ENCODE measurements around the gene TPSD1. TPM values are rescaled to one million over a fixed set of nuclear protein-coding genes. Genes with fewer than 3 reads are reported as not detected.

TPSD1 gene
- total and polyA plus RNA-seq, 2 experiments from 2014 or later = not detected

- in situ Hi-C loops (cut with MboI) = no loop called here
- no peaks in the 10 kb centered on the region for H3K36me3 ChIP-seq (ENCODE audit: low read depth)
- TF ChIP-seq EZH2phosphoT487 (IDR thresholded peaks at IDR 0.05; ENCODE audit: insufficient read depth, low read depth) = no peak
- TF ChIP-seq EZH2 (IDR thresholded peaks at IDR 0.05; ENCODE audit: insufficient read depth, poor library complexity, severe bottlenecking) = no peak
- H3K27me3 ChIP-seq (replicated peaks; ENCODE audit: insufficient read depth) = no peaks in the 10 kb centered on the region
- 65 to 67% methylated on average over 22 to 24 of the region's 24 CpGs for WGBS, 2 experiments (ENCODE audit: low coverage in 1 of 2, low lambda C conversion rate in 2 of 2, missing lambda C conversion rate in 2 of 2)
- no peak overlapping the region for H3K27ac ChIP-seq
- H3K9me3 ChIP-seq (ENCODE audit: low read depth) = no peaks in the 10 kb centered on the region
- no peak overlapping the region for H3K4me2 ChIP-seq (ENCODE audit: unreplicated experiment)
- no peaks in the 10 kb centered on the region for H3K79me2 ChIP-seq (ENCODE audit: insufficient read depth)
- no peaks in the 10 kb centered on the region for H3K4me1 ChIP-seq (ENCODE audit: insufficient read depth)
- DNase-seq = no peak
- H3K9ac ChIP-seq = no peak overlapping the region
- H3K9me2 ChIP-seq (ENCODE audit: insufficient read depth) = no peaks in the 10 kb centered on the region
- H3K4me3 ChIP-seq = no peak overlapping the region
- H3F3A ChIP-seq (ENCODE audit: insufficient read depth) = no peaks in the 10 kb centered on the region
- no peaks in the 10 kb centered on the region for H4K20me1 ChIP-seq (ENCODE audit: insufficient read depth)
- no peak overlapping the region for H2AFZ ChIP-seq
Observed at GRCh38 chr16:1218930-1219611, 36.8 kb upstream of the TPSD1 start.

GRCh38 chr16:1220098-1220728 is 35.7 kb upstream of the TPSD1 start:
- H3K4me1 ChIP-seq (ENCODE audit: insufficient read depth) = no peaks in the 10 kb centered on the region
- no peaks in the 10 kb centered on the region for H3F3A ChIP-seq (ENCODE audit: insufficient read depth)
- no peak overlapping the region for H3K4me2 ChIP-seq (ENCODE audit: unreplicated experiment)
- no peak overlapping the region for H3K27ac ChIP-seq
- no peak for DNase-seq
- no peaks in the 10 kb centered on the region for H3K9me2 ChIP-seq (ENCODE audit: insufficient read depth)
- no peak overlapping the region for H3K9ac ChIP-seq
- no peaks in the 10 kb centered on the region for H3K27me3 ChIP-seq (replicated peaks; ENCODE audit: insufficient read depth)
- H2AFZ ChIP-seq = no peak overlapping the region
- H3K4me3 ChIP-seq = no peak overlapping the region
- no peaks in the 10 kb centered on the region for H4K20me1 ChIP-seq (ENCODE audit: insufficient read depth)
- no peaks in the 10 kb centered on the region for H3K9me3 ChIP-seq (ENCODE audit: low read depth)
- in situ Hi-C loops (cut with MboI) = no loop called here
- WGBS, 2 experiments (ENCODE audit: low coverage in 1 of 2, low lambda C conversion rate in 2 of 2, missing lambda C conversion rate in 2 of 2) = 79 to 84% methylated on average over 43 of the region's 55 CpGs
- H3K36me3 ChIP-seq (ENCODE audit: low read depth) = no peaks in the 10 kb centered on the region
- H3K79me2 ChIP-seq (ENCODE audit: insufficient read depth) = no peaks in the 10 kb centered on the region
- TF ChIP-seq EZH2phosphoT487 (IDR thresholded peaks at IDR 0.05; ENCODE audit: insufficient read depth, low read depth) = no peak
- no peak for TF ChIP-seq EZH2 (IDR thresholded peaks at IDR 0.05; ENCODE audit: insufficient read depth, poor library complexity, severe bottlenecking)

DNA sequence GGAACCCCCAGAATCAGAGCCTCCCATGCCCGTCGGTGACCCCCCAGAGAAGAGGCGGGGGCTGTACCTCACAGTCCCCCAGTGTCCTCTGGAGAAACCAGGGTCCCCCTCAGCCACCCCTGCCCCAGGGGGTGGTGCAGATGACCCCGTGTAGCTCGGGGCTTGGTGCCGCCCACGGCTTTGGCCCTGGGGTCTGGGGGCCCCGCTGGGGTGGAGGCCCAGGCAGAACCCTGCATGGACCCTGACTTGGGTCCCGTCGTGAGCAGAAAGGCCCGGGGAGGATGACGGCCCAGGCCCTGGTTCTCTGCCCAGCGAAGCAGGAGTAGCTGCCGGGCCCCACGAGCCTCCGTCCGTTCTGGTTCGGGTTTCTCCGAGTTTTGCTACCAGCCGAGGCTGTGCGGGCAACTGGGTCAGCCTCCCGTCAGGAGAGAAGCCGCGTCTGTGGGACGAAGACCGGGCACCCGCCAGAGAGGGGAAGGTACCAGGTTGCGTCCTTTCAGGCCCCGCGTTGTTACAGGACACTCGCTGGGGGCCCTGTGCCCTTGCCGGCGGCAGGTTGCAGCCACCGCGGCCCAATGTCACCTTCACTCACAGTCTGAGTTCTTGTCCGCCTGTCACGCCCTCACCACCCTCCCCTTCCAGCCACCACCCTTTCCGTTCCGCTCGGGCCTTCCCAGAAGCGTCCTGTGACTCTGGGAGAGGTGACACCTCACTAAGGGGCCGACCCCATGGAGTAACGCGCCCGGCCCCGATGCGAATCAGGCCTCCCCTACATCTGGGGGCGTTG is 34.8 kb upstream of the TPSD1 start:
- Histone ChIP-seq H3K4me1 (ENCODE audit: insufficient read depth) (no peaks in the 10 kb centered on the region), H3K9me2 (ENCODE audit: insufficient read depth) (no peaks in the 10 kb centered on the region), H3F3A (ENCODE audit: insufficient read depth) (no peaks in the 10 kb centered on the region), H3K36me3 (ENCODE audit: low read depth) (no peaks in the 10 kb centered on the region), H3K27ac (no peak overlapping the region), H2AFZ (no peak overlapping the region), H3K4me2 (ENCODE audit: unreplicated experiment) (no peak overlapping the region), H3K79me2 (ENCODE audit: insufficient read depth) (no peaks in the 10 kb centered on the region), H4K20me1 (ENCODE audit: insufficient read depth) (no peaks in the 10 kb centered on the region), H3K4me3 (no peak overlapping the region), H3K9ac (no peak overlapping the region), H3K9me3 (ENCODE audit: low read depth) (no peaks in the 10 kb centered on the region), H3K27me3 (replicated peaks; ENCODE audit: insufficient read depth) (no peaks in the 10 kb centered on the region)
- in situ Hi-C loops (cut with MboI) = no loop called here
- TF ChIP-seq EZH2 (IDR thresholded peaks at IDR 0.05; ENCODE audit: insufficient read depth, poor library complexity, severe bottlenecking) = no peak
- no peak for TF ChIP-seq EZH2phosphoT487 (IDR thresholded peaks at IDR 0.05; ENCODE audit: insufficient read depth, low read depth)
- DNase-seq = no peak
- 69 to 70% methylated on average over 34 to 46 of the region's 48 CpGs for WGBS, 2 experiments (ENCODE audit: low coverage in 1 of 2, low lambda C conversion rate in 2 of 2, missing lambda C conversion rate in 2 of 2)

- 63 to 69% methylated on average over 27 to 40 of the region's 40 CpGs for WGBS, 2 experiments (ENCODE audit: low coverage in 1 of 2, low lambda C conversion rate in 2 of 2, missing lambda C conversion rate in 2 of 2)
Observed at GRCh38 chr16:1221628-1222552, 34.0 kb upstream of the TPSD1 start.

More at GRCh38 chr16:1221628-1222552, 34.0 kb upstream of the TPSD1 start:
- no peaks in the 10 kb centered on the region for H3K27me3 ChIP-seq (replicated peaks; ENCODE audit: insufficient read depth)
- H4K20me1 ChIP-seq (ENCODE audit: insufficient read depth) = no peaks in the 10 kb centered on the region
- no peak overlapping the region for H3K4me2 ChIP-seq (ENCODE audit: unreplicated experiment)
- H3K4me1 ChIP-seq (ENCODE audit: insufficient read depth) = no peaks in the 10 kb centered on the region
- no peak for DNase-seq
- no peaks in the 10 kb centered on the region for H3K36me3 ChIP-seq (ENCODE audit: low read depth)
- in situ Hi-C loops (cut with MboI) = no loop called here
- no peaks in the 10 kb centered on the region for H3K9me3 ChIP-seq (ENCODE audit: low read depth)
- TF ChIP-seq EZH2phosphoT487 (IDR thresholded peaks at IDR 0.05; ENCODE audit: insufficient read depth, low read depth) = no peak
- no peak for TF ChIP-seq EZH2 (IDR thresholded peaks at IDR 0.05; ENCODE audit: insufficient read depth, poor library complexity, severe bottlenecking)
- H3K4me3 ChIP-seq = no peak overlapping the region
- no peaks in the 10 kb centered on the region for H3K9me2 ChIP-seq (ENCODE audit: insufficient read depth)
- no peaks in the 10 kb centered on the region for H3K79me2 ChIP-seq (ENCODE audit: insufficient read depth)
- no peak overlapping the region for H2AFZ ChIP-seq
- no peak overlapping the region for H3K27ac ChIP-seq
- no peak overlapping the region for H3K9ac ChIP-seq
- H3F3A ChIP-seq (ENCODE audit: insufficient read depth) = no peaks in the 10 kb centered on the region
